ENCODE data around the gene KLHL25.

The KLHL25 gene

GRCh38 chr15:85760531-85761371 is 34.0 kb downstream of the KLHL25 start:
- peak; percentile 59 for DNase-seq

- no peak for DNase-seq
Measured at GRCh38 chr15:85760049-85760448, 34.7 kb downstream of the KLHL25 start.

- no peak for DNase-seq
Measured at GRCh38 chr15:85759376-85759775, 35.3 kb downstream of the KLHL25 start.

GRCh38 chr15:85758655-85758978 is 36.1 kb downstream of the KLHL25 start:
- DNase-seq: no peak

- DNase-seq: no peak
Measured at GRCh38 chr15:85757939-85758654, 36.6 kb downstream of the KLHL25 start.

GRCh38 chr15:85757073-85757938 is 37.4 kb downstream of the KLHL25 start:
- no peak for DNase-seq

- DNase-seq: no peak
Measured at GRCh38 chr15:85756411-85757072, 38.2 kb downstream of the KLHL25 start.

GRCh38 chr15:85755942-85756341 is 38.8 kb downstream of the KLHL25 start:
- DNase-seq: no peak

- DNase-seq: no peak
Measured at GRCh38 chr15:85755471-85755870, 39.3 kb downstream of the KLHL25 start.

- no peak for DNase-seq
Measured at GRCh38 chr15:85754989-85755388, 39.7 kb downstream of the KLHL25 start.

- no peak for DNase-seq
Measured at GRCh38 chr15:85753791-85754452, 40.8 kb downstream of the KLHL25 start.

GRCh38 chr15:85753261-85753660 is 41.5 kb downstream of the KLHL25 start:
- no peak for DNase-seq

GRCh38 chr15:85752491-85752961 is 42.2 kb downstream of the KLHL25 start:
- no peak for DNase-seq

GRCh38 chr15:85752124-85752475 is 42.6 kb downstream of the KLHL25 start:
- no peak for DNase-seq

GRCh38 chr15:85751291-85752123 is 43.2 kb downstream of the KLHL25 start:
- no peak for DNase-seq

- DNase-seq: no peak
Measured at GRCh38 chr15:85750319-85751290, 44.1 kb downstream of the KLHL25 start.

GRCh38 chr15:85749261-85750151 is 45.2 kb downstream of the KLHL25 start:
- DNase-seq: no peak

- DNase-seq: no peak
Measured at GRCh38 chr15:85748729-85749128, 46.0 kb downstream of the KLHL25 start.

GRCh38 chr15:85748176-85748575 is 46.5 kb downstream of the KLHL25 start:
- no peak for DNase-seq
